Trophoblast cell (in vitro differentiated cells and primary cell): ENCODE measurements around the gene NAGS.

Source experiments
- DNase-seq, 2 donors: peaks; one replicate each; pipeline ENCODE4 v3.0.0-alpha.2; 2016
- H2AFZ ChIP-seq: 2 replicates; pipeline ENCODE4 v1.6.1; 2013; ENCODE audit warnings: low read length, moderate library complexity, mild to moderate bottlenecking; ENCODE audit not compliant: insufficient read depth, poor library complexity
- H2AK5ac ChIP-seq: 2 replicates; pipeline ENCODE4 v1.6.1; 2013; ENCODE audit warnings: mild to moderate bottlenecking, low read length
- H2BK120ac ChIP-seq: 2 replicates; pipeline ENCODE4 v1.6.1; 2013; ENCODE audit warnings: low read length, mild to moderate bottlenecking, moderate library complexity; ENCODE audit not compliant: insufficient read depth, poor library complexity
- H2BK12ac ChIP-seq: 2 replicates; pipeline ENCODE4 v1.6.1; 2013; ENCODE audit warnings: mild to moderate bottlenecking, low read length, moderate library complexity
- H2BK5ac ChIP-seq: 2 replicates; pipeline ENCODE4 v1.6.1; 2013; ENCODE audit warnings: low read length, low read depth, moderate library complexity, mild to moderate bottlenecking; ENCODE audit not compliant: poor library complexity
- H3K14ac ChIP-seq: 2 replicates; pipeline ENCODE4 v1.6.1; 2013; ENCODE audit warnings: mild to moderate bottlenecking, low read length
- H3K18ac ChIP-seq: 2 replicates; pipeline ENCODE4 v1.6.1; 2013; ENCODE audit warnings: mild to moderate bottlenecking, low read length
- H3K23ac ChIP-seq: 2 replicates; pipeline ENCODE4 v1.6.1; 2013; ENCODE audit warnings: low read length
- H3K27ac ChIP-seq: 2 replicates; pipeline ENCODE4 v1.5.1; 2013; ENCODE audit warnings: low read depth, mild to moderate bottlenecking, inconsistent platforms, low read length, moderate library complexity
- H3K27me3 ChIP-seq: 2 replicates; pipeline ENCODE4 v1.6.1; 2013; ENCODE audit warnings: inconsistent platforms, mild to moderate bottlenecking, low read length, moderate library complexity; ENCODE audit not compliant: insufficient read depth
- H3K36me3 ChIP-seq, 2 experiments: 1 replicate in 1 of 2; 2 replicates in 1 of 2; pipeline ENCODE4 v1.6.1; 2013; ENCODE audit warnings: low read length in 2 of 2, mild to moderate bottlenecking in 2 of 2, moderate library complexity in 1 of 2; ENCODE audit not compliant: insufficient read depth in 2 of 2, control insufficient read depth in 1 of 2
- H3K4ac ChIP-seq: 2 replicates; pipeline ENCODE4 v1.6.1; 2013; ENCODE audit warnings: low read depth, mild to moderate bottlenecking, low read length, moderate library complexity
- H3K4me1 ChIP-seq, 2 experiments: 1 replicate in 1 of 2; 2 replicates in 1 of 2; pipeline ENCODE4 v1.6.1; 2013; ENCODE audit warnings: low read length in 2 of 2, mild to moderate bottlenecking in 2 of 2, moderate library complexity in 1 of 2; ENCODE audit not compliant: insufficient read depth in 2 of 2, control insufficient read depth in 1 of 2
- H3K4me2 ChIP-seq: 2 replicates; pipeline ENCODE4 v1.6.1; 2013; ENCODE audit warnings: inconsistent platforms, mild to moderate bottlenecking, low read length, moderate library complexity
- H3K4me3 ChIP-seq: 2 replicates; pipeline ENCODE4 v1.5.1; 2013; ENCODE audit warnings: mild to moderate bottlenecking, low read depth, low read length, inconsistent platforms
- H3K79me1 ChIP-seq: one replicate; pipeline ENCODE4 v1.6.1; 2013; ENCODE audit warnings: low read length
- H3K79me2 ChIP-seq: 2 replicates; pipeline ENCODE4 v1.6.1; 2013; ENCODE audit warnings: low read length, mild to moderate bottlenecking; ENCODE audit not compliant: control insufficient read depth, insufficient read depth, poor library complexity
- H3K9ac ChIP-seq: 2 replicates; pipeline ENCODE4 v1.6.1; 2013; ENCODE audit warnings: mild to moderate bottlenecking, low read length
- H3K9me3 ChIP-seq: 2 replicates; pipeline ENCODE4 v1.6.1; 2013; ENCODE audit warnings: low read depth, mild to moderate bottlenecking, control low read depth, inconsistent platforms, low read length; ENCODE audit not compliant: insufficient read depth
- H4K12ac ChIP-seq: 2 replicates; pipeline ENCODE4 v1.6.1; 2013; ENCODE audit warnings: low read depth, mild to moderate bottlenecking, low read length, moderate library complexity
- H4K8ac ChIP-seq: 2 replicates; pipeline ENCODE4 v1.6.1; 2013; ENCODE audit warnings: low read depth, mild to moderate bottlenecking, low read length, moderate library complexity
- H4K91ac ChIP-seq: one replicate; pipeline ENCODE4 v1.6.1; 2013; ENCODE audit warnings: low read depth, mild to moderate bottlenecking, low read length, moderate library complexity
- WGBS: extraction: QIAGEN DNeasy Blood & Tissue Kit; methylation state at CpG from one replicate; pipeline ENCODE4 v1.1.7; 2013; ENCODE audit warnings: missing lambda C conversion rate; ENCODE audit not compliant: insufficient read length, insufficient coverage; ENCODE audit errors: extremely low coverage; 5-methylcytosine and 5-hydroxymethylcytosine counted together

NAGS gene

DNA sequence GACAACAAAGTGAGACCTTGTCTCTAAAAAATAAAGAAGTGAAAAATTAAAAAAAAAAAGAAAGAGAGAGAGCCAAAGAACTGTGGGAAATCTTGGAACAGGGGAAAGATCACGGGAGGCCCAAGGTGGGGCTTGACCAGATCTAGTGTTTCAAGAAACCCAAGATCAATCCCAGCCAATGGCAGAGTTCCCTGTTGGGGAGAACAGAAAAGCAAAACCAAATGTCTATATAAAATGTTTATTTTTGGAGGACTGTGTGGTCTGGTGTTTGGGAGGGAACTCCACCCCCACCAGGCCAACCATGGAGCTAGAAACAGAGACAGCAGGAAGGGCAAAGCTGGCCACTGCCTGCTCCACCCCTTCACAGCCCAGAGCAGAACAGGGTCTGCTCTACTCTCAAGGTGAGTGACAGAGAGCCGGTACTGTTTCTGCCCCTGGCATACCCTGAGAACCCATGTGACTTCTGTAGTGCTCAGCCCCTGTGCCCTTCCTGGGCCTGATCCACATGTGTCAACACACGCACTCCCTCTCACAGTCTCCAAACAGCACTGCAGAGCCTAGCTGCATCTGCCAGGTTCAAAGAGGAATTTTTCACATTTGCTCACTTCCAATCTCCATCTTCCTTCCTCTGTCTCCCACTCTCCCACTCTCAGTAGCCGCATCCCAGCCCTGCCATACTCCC, 6.7 kb downstream of the NAGS start:
- no peak overlapping the region for H4K12ac ChIP-seq
- no peak overlapping the region for H2BK120ac ChIP-seq
- peaks cover 6% of the 10 kb centered on the region for H3K27me3 ChIP-seq
- no peak overlapping the region for H2AK5ac ChIP-seq
- no peak overlapping the region for H3K9ac ChIP-seq
- no peak overlapping the region for H3K4me2 ChIP-seq
- no CpG with 5 or more reads among the region's 4 CpGs for WGBS
- peaks cover 11% of the 10 kb centered on the region for H3K79me1 ChIP-seq
- H3K23ac ChIP-seq, result no peak overlapping the region
- peaks cover 11 to 13% of the 10 kb centered on the region in 2 experiments for H3K36me3 ChIP-seq
- no peak overlapping the region for H3K27ac ChIP-seq
- no peak overlapping the region for H3K4ac ChIP-seq
- H4K91ac ChIP-seq, result no peak overlapping the region
- no peak overlapping the region for H3K18ac ChIP-seq
- no peak overlapping the region for H4K8ac ChIP-seq
- no peak overlapping the region for H3K4me3 ChIP-seq
- H3K4me1 ChIP-seq, result peaks cover 9 to 16% of the 10 kb centered on the region in 2 experiments
- DNase-seq, result no peak
- no peak overlapping the region for H2BK12ac ChIP-seq
- H2BK5ac ChIP-seq, result no peak overlapping the region
- H3K79me2 ChIP-seq, result peaks cover 9% of the 10 kb centered on the region
- H3K14ac ChIP-seq, result no peak overlapping the region
- H2AFZ ChIP-seq, result no peak overlapping the region
- H3K9me3 ChIP-seq, result no peaks in the 10 kb centered on the region

DNA sequence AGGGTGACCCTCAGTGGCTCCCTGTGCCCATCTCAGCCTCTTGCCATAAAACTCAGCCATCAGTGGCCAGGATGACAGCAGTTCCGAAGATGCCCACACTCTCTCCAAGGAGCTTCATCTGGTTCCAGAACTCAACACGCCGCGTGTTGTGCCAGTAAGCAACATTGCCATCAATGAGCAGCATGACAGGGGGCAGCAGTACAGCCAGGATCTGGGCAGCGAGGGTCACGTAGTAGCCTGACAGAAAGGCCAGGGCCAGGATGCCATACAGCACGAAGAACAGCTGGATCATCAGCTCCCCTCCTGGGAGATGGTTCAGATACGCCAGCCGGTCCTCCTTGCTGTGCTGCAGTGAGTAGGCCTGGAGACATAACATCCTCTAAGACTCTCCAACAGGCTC, 7.5 kb downstream of the NAGS start:
- no peak overlapping the region for H2BK5ac ChIP-seq
- no peak overlapping the region for H3K9ac ChIP-seq
- no peak overlapping the region for H3K14ac ChIP-seq
- H3K4ac ChIP-seq, result no peak overlapping the region
- DNase-seq, result no peak
- peaks cover 9% of the 10 kb centered on the region for H3K79me2 ChIP-seq
- H2AFZ ChIP-seq, result no peak overlapping the region
- H3K36me3 ChIP-seq, result peaks cover 11 to 13% of the 10 kb centered on the region in 2 experiments
- H2AK5ac ChIP-seq, result no peak overlapping the region
- no peak overlapping the region for H3K23ac ChIP-seq
- peaks cover 5 to 11% of the 10 kb centered on the region in 2 experiments for H3K4me1 ChIP-seq
- no peak overlapping the region for H3K27ac ChIP-seq
- H3K4me3 ChIP-seq, result no peak overlapping the region
- no peaks in the 10 kb centered on the region for H3K9me3 ChIP-seq
- H4K91ac ChIP-seq, result no peak overlapping the region
- H3K27me3 ChIP-seq, result no peaks in the 10 kb centered on the region
- no peak overlapping the region for H4K12ac ChIP-seq
- H3K4me2 ChIP-seq, result no peak overlapping the region
- peaks cover 11% of the 10 kb centered on the region for H3K79me1 ChIP-seq
- H2BK12ac ChIP-seq, result no peak overlapping the region
- WGBS, result no CpG with 5 or more reads among the region's 9 CpGs
- H4K8ac ChIP-seq, result no peak overlapping the region
- no peak overlapping the region for H3K18ac ChIP-seq
- H2BK120ac ChIP-seq, result no peak overlapping the region

DNA sequence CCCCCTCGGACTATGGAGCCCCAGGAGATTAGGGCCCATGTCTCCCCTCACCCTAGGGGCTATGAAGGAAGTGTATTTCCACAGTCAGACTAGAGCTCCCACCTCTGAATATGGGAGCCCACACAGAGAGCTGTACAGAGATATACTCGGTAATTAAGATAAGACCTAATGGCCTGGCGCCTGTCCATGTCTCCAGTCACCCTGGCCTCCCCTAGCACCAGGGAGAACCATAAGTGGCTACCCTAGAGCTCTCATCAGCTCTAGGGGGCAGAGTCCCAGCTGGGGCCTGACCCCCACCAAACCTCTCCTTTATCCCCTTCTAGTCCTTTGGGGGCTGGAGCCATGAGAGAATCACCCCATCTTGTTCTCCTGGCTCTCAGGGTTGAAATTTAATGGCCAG, 8.0 kb downstream of the NAGS start:
- WGBS, result no CpG with 5 or more reads among the region's 3 CpGs
- H2BK120ac ChIP-seq, result no peak overlapping the region
- no peak overlapping the region for H2BK12ac ChIP-seq
- H3K4me3 ChIP-seq, result no peak overlapping the region
- H2BK5ac ChIP-seq, result no peak overlapping the region
- H3K9ac ChIP-seq, result no peak overlapping the region
- no peaks in the 10 kb centered on the region for H3K9me3 ChIP-seq
- no peak overlapping the region for H3K23ac ChIP-seq
- H2AK5ac ChIP-seq, result no peak overlapping the region
- H3K79me2 ChIP-seq, result peaks cover 7% of the 10 kb centered on the region
- H3K4me1 ChIP-seq, result peaks cover 5 to 11% of the 10 kb centered on the region in 2 experiments
- no peaks in the 10 kb centered on the region for H3K27me3 ChIP-seq
- DNase-seq, result no peak
- H3K36me3 ChIP-seq, result peaks cover 11 to 13% of the 10 kb centered on the region in 2 experiments
- H3K18ac ChIP-seq, result no peak overlapping the region
- peaks cover 7% of the 10 kb centered on the region for H3K79me1 ChIP-seq
- no peak overlapping the region for H2AFZ ChIP-seq
- no peak overlapping the region for H3K4me2 ChIP-seq
- H4K12ac ChIP-seq, result no peak overlapping the region
- no peak overlapping the region for H4K8ac ChIP-seq
- H3K4ac ChIP-seq, result no peak overlapping the region
- H4K91ac ChIP-seq, result no peak overlapping the region
- no peak overlapping the region for H3K14ac ChIP-seq
- H3K27ac ChIP-seq, result no peak overlapping the region

DNA sequence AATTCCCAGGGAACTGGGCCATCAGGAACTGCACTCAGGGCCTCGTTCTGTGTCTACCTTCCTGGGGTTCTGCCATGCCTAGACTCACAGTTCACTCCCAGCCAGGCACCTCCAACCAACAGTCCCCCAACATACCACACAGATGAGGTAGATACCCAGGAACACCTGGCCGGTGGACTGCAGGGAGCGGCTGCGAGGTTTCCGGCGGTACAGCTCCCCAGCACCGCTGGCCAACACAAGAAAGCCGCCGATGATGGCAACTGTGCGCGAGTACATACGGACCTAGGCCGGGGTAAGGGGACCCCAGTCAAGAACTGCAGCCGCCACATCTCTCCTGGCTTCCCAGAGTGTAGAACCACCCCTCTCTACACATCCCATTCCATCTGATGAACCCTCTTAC, 8.5 kb downstream of the NAGS start:
- Histone ChIP-seq H3K79me2 (peaks cover 7% of the 10 kb centered on the region), H3K4me1 (peaks cover 2 to 7% of the 10 kb centered on the region in 2 experiments), H3K4me3 (no peak overlapping the region), H4K91ac (no peak overlapping the region), H3K9me3 (no peaks in the 10 kb centered on the region), H2BK120ac (no peak overlapping the region), H4K8ac (no peak overlapping the region), H3K79me1 (peaks cover 5% of the 10 kb centered on the region), H3K9ac (no peak overlapping the region), H4K12ac (no peak overlapping the region), H3K27me3 (no peaks in the 10 kb centered on the region), H3K27ac (no peak overlapping the region), H2BK5ac (no peak overlapping the region), H2AFZ (no peak overlapping the region), H2AK5ac (no peak overlapping the region), H3K4me2 (no peak overlapping the region), H3K18ac (no peak overlapping the region), H3K23ac (no peak overlapping the region), H3K4ac (no peak overlapping the region), H3K36me3 (peaks cover 11 to 13% of the 10 kb centered on the region in 2 experiments), H3K14ac (no peak overlapping the region), H2BK12ac (no peak overlapping the region)
- DNase-seq, result no peak
- WGBS, result no CpG with 5 or more reads among the region's 14 CpGs
